ENCODE data around the gene TUBB4B.
"Not testable (repeated sequence)": the region's sequence is repeated elsewhere in the genome, so short reads cannot be mapped to it uniquely, and the experiment has no call there.

The TUBB4B gene

GRCh38 chr9:137236238-137236935 is 4.7 kb upstream of the TUBB4B start:
- peak; percentile 93 for DNase-seq (ENCODE audit: low spot score)

- DNase-seq (ENCODE audit: low spot score): no peak
Measured at GRCh38 chr9:137236936-137237421, 4.1 kb upstream of the TUBB4B start.

GRCh38 chr9:137237759-137238726 is 3.0 kb upstream of the TUBB4B start:
- DNase-seq (ENCODE audit: low spot score): no peak

- DNase-seq (ENCODE audit: low spot score): not testable (repeated sequence)
Measured at GRCh38 chr9:137239541-137240200, 1.4 kb upstream of the TUBB4B start.

- peak; percentile 86 for DNase-seq (ENCODE audit: low spot score)
Measured at GRCh38 chr9:137240318-137240840, 708 bp upstream of the TUBB4B start.

GRCh38 chr9:137241490-137242268 is 592 bp downstream of the TUBB4B start:
- peak; percentile 90 for DNase-seq (ENCODE audit: low spot score)

- DNase-seq (ENCODE audit: low spot score): no peak
Measured at GRCh38 chr9:137242269-137243203, 1.4 kb downstream of the TUBB4B start.

- not testable (repeated sequence) for DNase-seq (ENCODE audit: low spot score)
Measured at GRCh38 chr9:137243266-137243625, 2.2 kb downstream of the TUBB4B start.

GRCh38 chr9:137243626-137244485 is 2.8 kb downstream of the TUBB4B start:
- DNase-seq (ENCODE audit: low spot score): no peak

GRCh38 chr9:137244486-137245449 is 3.7 kb downstream of the TUBB4B start:
- DNase-seq (ENCODE audit: low spot score): no peak

- no peak for DNase-seq (ENCODE audit: low spot score)
Measured at GRCh38 chr9:137245450-137246421, 4.6 kb downstream of the TUBB4B start.

GRCh38 chr9:137247135-137247915 is 6.2 kb downstream of the TUBB4B start:
- DNase-seq (ENCODE audit: low spot score): no peak

GRCh38 chr9:137247916-137248175 is 6.8 kb downstream of the TUBB4B start:
- no peak for DNase-seq (ENCODE audit: low spot score)

GRCh38 chr9:137250329-137251193 is 9.5 kb downstream of the TUBB4B start:
- no peak for DNase-seq (ENCODE audit: low spot score)

GRCh38 chr9:137251194-137251461 is 10.0 kb downstream of the TUBB4B start, which contains the start of gene STPG3:
STPG3 (plus strand) TSS chr9:137251286; CDS start chr9:137251287, 1 bp downstream.
- no peak for DNase-seq (ENCODE audit: low spot score)
